Measurements from ENCODE around the gene RBM19.

The RBM19 gene

DNA sequence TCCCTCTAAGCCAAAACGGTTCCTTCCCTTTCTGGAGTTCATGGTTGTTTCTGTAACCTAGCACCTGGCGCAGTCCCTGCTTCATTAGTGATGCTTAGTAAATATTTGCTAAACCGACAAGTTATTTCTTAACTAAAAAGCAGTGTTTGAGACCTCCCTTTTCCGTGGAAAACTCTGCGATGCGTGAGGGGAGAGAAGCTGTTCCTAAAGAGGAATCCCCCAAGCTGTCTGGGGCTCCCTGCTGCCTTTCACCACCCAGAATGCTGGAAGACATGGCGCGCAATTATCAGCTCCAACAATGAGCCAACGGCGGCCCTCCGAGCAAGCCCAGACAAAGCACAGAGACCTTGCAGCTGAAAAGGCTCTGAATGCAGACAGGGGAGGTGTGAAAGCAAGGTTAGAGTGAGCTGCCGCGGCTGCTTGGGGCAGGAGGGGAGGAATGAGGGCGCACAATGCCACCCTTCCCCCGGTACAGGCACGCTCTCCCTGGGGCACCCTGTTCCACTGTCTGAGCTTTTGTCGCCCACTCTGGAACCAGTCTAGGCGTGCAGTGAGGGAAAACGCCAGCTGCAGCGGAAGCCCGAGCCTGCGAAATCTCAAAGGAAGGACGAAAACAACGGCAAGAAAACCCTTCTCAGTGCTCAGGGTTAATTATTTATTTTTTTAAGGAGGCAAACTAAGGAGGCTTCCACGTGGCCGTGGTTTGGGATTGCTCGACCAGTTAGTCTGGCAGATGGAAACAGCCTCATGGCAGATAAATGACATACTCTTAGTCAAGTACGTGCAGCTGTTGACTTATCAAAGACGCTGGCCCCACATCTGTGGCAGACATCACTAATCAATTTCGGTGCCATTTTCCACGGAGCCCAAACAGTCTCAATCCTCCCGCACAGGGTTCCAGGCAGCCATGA is 66.3 kb downstream of the RBM19 start:
- Histone ChIP-seq H3K9me3 (ENCODE audit: severe bottlenecking) (no peaks in the 10 kb centered on the region), H3K4me1 (ENCODE audit: insufficient read depth, poor library complexity, severe bottlenecking) (no peaks in the 10 kb centered on the region), H3K27ac (ENCODE audit: poor library complexity, severe bottlenecking) (no peak overlapping the region), H3K36me3 (ENCODE audit: low read depth) (no peaks in the 10 kb centered on the region; the same call in 1 of the 2 replicates), H3K4me3 (ENCODE audit: severe bottlenecking) (no peak overlapping the region), H3K27me3 (ENCODE audit: insufficient read depth, poor library complexity, severe bottlenecking) (no peaks in the 10 kb centered on the region)
- DNase-seq (ENCODE audit: low spot score): no peak
- no peak for TF ChIP-seq CTCF (IDR thresholded peaks at IDR 0.05; ENCODE audit: poor library complexity, severe bottlenecking)
- ATAC-seq (ENCODE audit: low read depth): no peak

DNA sequence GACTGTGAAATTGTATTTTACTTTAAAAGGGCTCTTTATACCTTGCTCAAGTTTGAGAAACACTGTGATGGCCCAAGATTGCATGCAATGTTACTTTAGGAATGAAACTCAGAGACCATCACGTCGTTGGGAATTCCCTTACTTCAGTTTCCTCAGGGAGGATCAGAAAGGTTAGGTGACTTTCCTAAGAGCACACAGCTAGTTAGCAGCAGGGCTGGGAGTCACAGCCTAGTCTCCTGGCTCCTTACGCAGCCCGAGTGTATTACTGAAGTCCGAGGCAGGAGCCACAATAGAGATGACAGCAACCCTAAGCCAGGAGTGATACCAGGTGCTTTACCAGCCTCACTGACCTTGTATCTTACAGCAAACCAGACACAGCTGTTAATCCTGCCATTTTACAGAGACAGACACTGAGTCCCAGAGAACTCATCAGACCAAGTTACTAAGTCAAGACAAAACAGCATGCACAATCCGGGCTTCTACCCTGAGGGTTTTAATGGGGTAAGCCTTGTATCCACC is 67.0 kb downstream of the RBM19 start:
- H3K27ac ChIP-seq (ENCODE audit: poor library complexity, severe bottlenecking): no peak overlapping the region
- ATAC-seq (ENCODE audit: low read depth): no peak
- no peak for DNase-seq (ENCODE audit: low spot score)
- no peaks in the 10 kb centered on the region for H3K9me3 ChIP-seq (ENCODE audit: severe bottlenecking)
- no peak overlapping the region for H3K4me3 ChIP-seq (ENCODE audit: severe bottlenecking)
- H3K4me1 ChIP-seq (ENCODE audit: insufficient read depth, poor library complexity, severe bottlenecking): no peaks in the 10 kb centered on the region
- no peaks in the 10 kb centered on the region for H3K27me3 ChIP-seq (ENCODE audit: insufficient read depth, poor library complexity, severe bottlenecking)
- no peaks in the 10 kb centered on the region; the same call in 1 of the 2 replicates for H3K36me3 ChIP-seq (ENCODE audit: low read depth)
- no peak for TF ChIP-seq CTCF (IDR thresholded peaks at IDR 0.05; ENCODE audit: poor library complexity, severe bottlenecking)

DNA sequence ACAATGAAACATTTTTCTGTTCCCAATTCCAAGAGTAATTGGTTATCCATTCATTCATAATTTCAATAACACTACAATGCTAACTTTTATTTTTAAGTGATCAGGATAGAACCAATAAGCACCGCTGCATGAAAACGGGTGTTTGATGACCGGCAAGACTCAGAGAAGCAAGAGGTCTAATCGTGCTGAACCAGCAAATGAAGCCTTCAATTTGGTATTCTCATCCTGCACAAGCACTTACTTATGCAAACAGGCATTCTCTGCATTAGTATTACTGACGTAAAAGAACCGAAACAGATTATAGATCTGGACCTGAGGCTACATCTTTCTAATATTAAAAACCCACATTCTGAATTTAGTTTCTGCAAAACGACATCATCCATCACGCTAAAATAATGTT is 67.7 kb downstream of the RBM19 start:
- Histone ChIP-seq H3K27me3 (ENCODE audit: insufficient read depth, poor library complexity, severe bottlenecking) (no peaks in the 10 kb centered on the region), H3K9me3 (ENCODE audit: severe bottlenecking) (no peaks in the 10 kb centered on the region), H3K4me3 (ENCODE audit: severe bottlenecking) (no peak overlapping the region), H3K36me3 (ENCODE audit: low read depth) (no peaks in the 10 kb centered on the region; the same call in 1 of the 2 replicates), H3K4me1 (ENCODE audit: insufficient read depth, poor library complexity, severe bottlenecking) (no peaks in the 10 kb centered on the region), H3K27ac (ENCODE audit: poor library complexity, severe bottlenecking) (no peak overlapping the region)
- TF ChIP-seq CTCF (IDR thresholded peaks at IDR 0.05; ENCODE audit: poor library complexity, severe bottlenecking): no peak
- no peak for DNase-seq (ENCODE audit: low spot score)
- no peak for ATAC-seq (ENCODE audit: low read depth)

DNA sequence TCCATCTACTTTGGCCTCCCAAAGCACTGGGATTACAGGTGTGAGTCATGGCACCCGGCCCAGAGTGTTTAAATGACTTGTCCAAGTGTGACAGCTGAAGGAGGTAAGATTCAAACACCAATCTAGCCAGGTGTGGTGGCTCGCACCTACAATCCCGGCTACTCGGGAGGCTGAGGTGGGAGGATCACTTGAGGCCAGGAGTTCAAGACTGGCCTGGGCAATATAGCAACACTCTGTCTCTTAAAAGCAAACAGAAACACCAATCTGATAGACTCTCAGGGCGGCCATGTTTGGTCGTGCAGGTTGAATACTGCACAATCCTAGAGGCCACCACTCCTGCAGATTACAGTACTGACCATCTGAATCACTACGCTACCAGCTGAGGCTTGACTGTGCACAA is 68.7 kb downstream of the RBM19 start:
- Histone ChIP-seq H3K27me3 (ENCODE audit: insufficient read depth, poor library complexity, severe bottlenecking) (no peaks in the 10 kb centered on the region), H3K4me1 (ENCODE audit: insufficient read depth, poor library complexity, severe bottlenecking) (no peaks in the 10 kb centered on the region), H3K9me3 (ENCODE audit: severe bottlenecking) (no peaks in the 10 kb centered on the region), H3K36me3 (ENCODE audit: low read depth) (no peaks in the 10 kb centered on the region; the same call in 1 of the 2 replicates), H3K4me3 (ENCODE audit: severe bottlenecking) (no peak overlapping the region), H3K27ac (ENCODE audit: poor library complexity, severe bottlenecking) (no peak overlapping the region)
- no peak for TF ChIP-seq CTCF (IDR thresholded peaks at IDR 0.05; ENCODE audit: poor library complexity, severe bottlenecking)
- ATAC-seq (ENCODE audit: low read depth): no peak
- DNase-seq (ENCODE audit: low spot score): no peak

- H3K9me3 ChIP-seq (ENCODE audit: severe bottlenecking): no peaks in the 10 kb centered on the region
- no peaks in the 10 kb centered on the region for H3K4me1 ChIP-seq (ENCODE audit: insufficient read depth, poor library complexity, severe bottlenecking)
- no peaks in the 10 kb centered on the region; the same call in 1 of the 2 replicates for H3K36me3 ChIP-seq (ENCODE audit: low read depth)
- ATAC-seq (ENCODE audit: low read depth) (no peak), DNase-seq (ENCODE audit: low spot score) (no peak)
- no peak overlapping the region for H3K27ac ChIP-seq (ENCODE audit: poor library complexity, severe bottlenecking)
- no peak overlapping the region for H3K4me3 ChIP-seq (ENCODE audit: severe bottlenecking)
- no peaks in the 10 kb centered on the region for H3K27me3 ChIP-seq (ENCODE audit: insufficient read depth, poor library complexity, severe bottlenecking)
- no peak for TF ChIP-seq CTCF (IDR thresholded peaks at IDR 0.05; ENCODE audit: poor library complexity, severe bottlenecking)
These were observed 69.3 kb downstream of the RBM19 start for GRCh38 chr12:113896841-113897240.

Data from RWPE2 (cell line).